Lung (tissue), 12 donors: ENCODE data around the gene BMERB1. TPM values are rescaled to one million over a fixed set of nuclear protein-coding genes. Genes with fewer than 3 reads are reported as not detected.

Experiments
- ATAC-seq: fragments of 200-7000 bp; cut with Tn5 transposase; one replicate; pipeline ENCODE4 v1.9.1; 2020; ENCODE audit warnings: moderate number of reproducible peaks; ENCODE audit not compliant: insufficient read depth, low FRiP score
- DNase-seq, 3 donors: peaks; one replicate each; pipeline ENCODE4 v3.0.0-alpha.2; 2013 to 2017
- H3K27ac ChIP-seq, 2 donors: one replicate each; pipeline ENCODE4 v1.5.1; 2013; ENCODE audit warnings: mild to moderate bottlenecking in 2 of 2, moderate library complexity in 2 of 2, control low read depth in 1 of 2, inconsistent platforms in 1 of 2, low read depth in 1 of 2, low read length in 1 of 2
- H3K27me3 ChIP-seq, 3 donors: one replicate each; pipeline ENCODE4 v1.5.1; 2013; ENCODE audit warnings: low read length in 2 of 3; ENCODE audit not compliant: control insufficient read depth in 3 of 3, insufficient read depth in 3 of 3
- H3K36me3 ChIP-seq, 4 donors: one replicate each; pipeline ENCODE4 v1.5.1; 2013; ENCODE audit warnings: low read length in 4 of 4, mild to moderate bottlenecking in 1 of 4, moderate library complexity in 1 of 4; ENCODE audit not compliant: control insufficient read depth in 4 of 4, insufficient read depth in 4 of 4
- H3K4me1 ChIP-seq, 5 donors: one replicate each; pipeline ENCODE4 v1.5.1; 2013; ENCODE audit warnings: low read length in 5 of 5, mild to moderate bottlenecking in 2 of 5, moderate library complexity in 1 of 5; ENCODE audit not compliant: control insufficient read depth in 5 of 5, insufficient read depth in 5 of 5
- H3K4me3 ChIP-seq: one replicate; pipeline ENCODE4 v1.5.1; 2013; ENCODE audit warnings: mild to moderate bottlenecking, control low read depth, moderate library complexity
- H3K9ac ChIP-seq, 2 donors: one replicate each; pipeline ENCODE4 v1.5.1; 2013; ENCODE audit warnings: low read length in 2 of 2, control low read depth in 1 of 2; ENCODE audit not compliant: insufficient read depth in 1 of 2
- H3K9me3 ChIP-seq, 4 donors: one replicate each; pipeline ENCODE4 v1.5.1; 2013; ENCODE audit warnings: low read length in 3 of 4, mild to moderate bottlenecking in 1 of 4, moderate library complexity in 1 of 4; ENCODE audit not compliant: control insufficient read depth in 4 of 4, insufficient read depth in 3 of 4
- WGBS, 2 donors: extraction: QIAGEN DNeasy Blood & Tissue Kit; methylation state at CpG; one replicate each; pipeline ENCODE4 v1.1.7; 2013; 5-methylcytosine and 5-hydroxymethylcytosine counted together
- polyA plus RNA-seq, 2 donors: library from polyadenylated mRNA; stranded (reverse); fragments of 200-250 nt; gene quantifications; one replicate each; pipeline ENCODE4 v1.2.1, GENCODE V29; 2013
- total RNA-seq, 2 donors: library from RNA; depleted of rRNA in 1 of 2; stranded (reverse); fragments of >200 nt in 1 of 2; gene quantifications; one replicate each; pipeline ENCODE4 v1.2.1, GENCODE V29; 2014 to 2021
- TF ChIP-seq, protein P1 (sequence below): IDR thresholded peaks from 2 replicates; pipeline ENCODE4 v1.5.1; 2012; ENCODE audit warnings: mild to moderate bottlenecking; ENCODE audit errors: control extremely low read depth, extremely low read depth
- donor health status: control.
- donor health status: control.
- donor health status: Bipolar disorder and iron deficiency.
- donor health status: healthy.
- donor health status: DM: yes; HTN: yes; CAD: no.

Gene BMERB1
- total and polyA plus RNA-seq, 4 donors = 5.6 to 17.5 (median 7.9) TPM

DNA sequence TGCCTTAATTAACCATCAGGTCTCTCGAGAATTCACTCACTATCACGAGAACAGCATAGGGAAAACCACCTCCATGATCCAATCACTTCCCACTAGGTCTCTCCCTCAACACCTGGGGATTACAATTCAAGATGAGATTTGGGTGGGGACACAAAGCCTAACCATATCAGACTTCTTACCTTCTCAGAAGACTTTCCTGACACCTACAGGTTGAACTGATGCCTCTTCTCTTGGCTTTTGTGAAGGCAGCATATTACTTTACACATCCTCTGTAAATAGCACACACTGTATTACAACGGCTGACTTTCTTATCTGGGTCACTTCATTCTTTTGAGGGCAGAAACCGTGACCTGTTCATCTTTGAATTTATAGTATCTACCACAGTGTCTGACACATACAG lies 23.6 kb downstream of the BMERB1 start:
- 59 to 77% methylated on average over 4 of the region's 4 CpGs for WGBS, 2 donors
- no peaks in the 10 kb centered on the region for H3K36me3 ChIP-seq
- no peak for DNase-seq
- no peak for ATAC-seq
- H3K9me3 ChIP-seq = no peaks in the 10 kb centered on the region
- no peak overlapping the region for H3K27ac ChIP-seq
- no peak overlapping the region for H3K4me3 ChIP-seq
- peaks cover 0 to 3% (median 0%) of the 10 kb centered on the region in 5 donors for H3K4me1 ChIP-seq
- TF ChIP-seq, protein P1, sequence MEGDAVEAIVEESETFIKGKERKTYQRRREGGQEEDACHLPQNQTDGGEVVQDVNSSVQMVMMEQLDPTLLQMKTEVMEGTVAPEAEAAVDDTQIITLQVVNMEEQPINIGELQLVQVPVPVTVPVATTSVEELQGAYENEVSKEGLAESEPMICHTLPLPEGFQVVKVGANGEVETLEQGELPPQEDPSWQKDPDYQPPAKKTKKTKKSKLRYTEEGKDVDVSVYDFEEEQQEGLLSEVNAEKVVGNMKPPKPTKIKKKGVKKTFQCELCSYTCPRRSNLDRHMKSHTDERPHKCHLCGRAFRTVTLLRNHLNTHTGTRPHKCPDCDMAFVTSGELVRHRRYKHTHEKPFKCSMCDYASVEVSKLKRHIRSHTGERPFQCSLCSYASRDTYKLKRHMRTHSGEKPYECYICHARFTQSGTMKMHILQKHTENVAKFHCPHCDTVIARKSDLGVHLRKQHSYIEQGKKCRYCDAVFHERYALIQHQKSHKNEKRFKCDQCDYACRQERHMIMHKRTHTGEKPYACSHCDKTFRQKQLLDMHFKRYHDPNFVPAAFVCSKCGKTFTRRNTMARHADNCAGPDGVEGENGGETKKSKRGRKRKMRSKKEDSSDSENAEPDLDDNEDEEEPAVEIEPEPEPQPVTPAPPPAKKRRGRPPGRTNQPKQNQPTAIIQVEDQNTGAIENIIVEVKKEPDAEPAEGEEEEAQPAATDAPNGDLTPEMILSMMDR = no peak
- H3K9ac ChIP-seq = no peak overlapping the region
- no peaks in the 10 kb centered on the region for H3K27me3 ChIP-seq

DNA sequence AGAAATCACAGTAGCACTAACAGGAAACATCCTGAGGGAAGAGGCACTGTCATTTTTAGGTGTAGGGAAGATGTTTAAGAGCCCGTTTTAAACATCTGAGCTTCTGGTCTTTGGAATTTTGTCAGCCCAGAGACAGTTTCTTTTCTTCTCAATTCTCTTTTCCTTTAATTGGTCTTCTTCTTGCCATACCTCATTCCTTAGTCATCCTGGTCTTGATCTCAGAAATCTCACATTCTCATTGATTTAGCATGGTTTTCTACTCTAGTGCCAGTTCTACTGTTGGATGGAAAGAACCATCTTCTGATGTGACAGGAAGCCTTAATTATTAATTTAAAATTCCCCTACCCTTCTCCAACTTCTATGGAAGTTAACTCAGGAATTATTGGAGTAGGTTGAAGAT lies 25.4 kb downstream of the BMERB1 start:
- H3K4me3 ChIP-seq = no peak overlapping the region
- 93 to 100% methylated on average over 1 of the region's 1 CpG for WGBS, 2 donors
- H3K9me3 ChIP-seq = no peaks in the 10 kb centered on the region
- H3K27me3 ChIP-seq = no peaks in the 10 kb centered on the region
- H3K27ac ChIP-seq = no peak overlapping the region
- no peak overlapping the region for H3K9ac ChIP-seq
- no peaks in the 10 kb centered on the region for H3K36me3 ChIP-seq
- TF ChIP-seq, protein P1 = no peak
- ATAC-seq = no peak
- H3K4me1 ChIP-seq = peaks cover 0 to 1% (median 0%) of the 10 kb centered on the region in 5 donors
- no peak for DNase-seq

DNA sequence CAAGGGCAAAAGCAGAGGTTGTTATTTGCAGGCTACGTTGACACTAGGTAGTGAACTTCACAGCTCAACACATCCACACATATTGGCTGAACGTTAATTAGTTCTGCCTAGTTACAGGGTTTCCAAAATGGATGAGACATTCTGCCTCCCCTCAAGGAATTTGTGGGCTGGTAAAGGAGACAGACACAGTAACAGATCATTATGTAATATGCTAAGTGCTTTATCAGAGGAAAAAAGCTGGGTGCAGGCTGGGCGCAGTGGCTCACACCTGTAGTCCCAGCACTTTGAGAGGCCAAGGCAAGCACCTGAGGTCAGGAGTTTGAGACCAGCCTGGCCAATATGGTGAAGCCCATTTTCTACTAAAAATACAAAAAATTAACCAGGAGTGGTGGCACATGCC lies 26.2 kb downstream of the BMERB1 start:
- 87 to 94% methylated on average over 3 of the region's 3 CpGs for WGBS, 2 donors
- Histone ChIP-seq H3K9ac (no peak overlapping the region), H3K4me1 (no peaks in the 10 kb centered on the region), H3K36me3 (no peaks in the 10 kb centered on the region), H3K27me3 (no peaks in the 10 kb centered on the region), H3K9me3 (no peaks in the 10 kb centered on the region), H3K4me3 (no peak overlapping the region), H3K27ac (no peak overlapping the region)
- DNase-seq = no peak
- TF ChIP-seq, protein P1 = no peak
- no peak for ATAC-seq

DNA sequence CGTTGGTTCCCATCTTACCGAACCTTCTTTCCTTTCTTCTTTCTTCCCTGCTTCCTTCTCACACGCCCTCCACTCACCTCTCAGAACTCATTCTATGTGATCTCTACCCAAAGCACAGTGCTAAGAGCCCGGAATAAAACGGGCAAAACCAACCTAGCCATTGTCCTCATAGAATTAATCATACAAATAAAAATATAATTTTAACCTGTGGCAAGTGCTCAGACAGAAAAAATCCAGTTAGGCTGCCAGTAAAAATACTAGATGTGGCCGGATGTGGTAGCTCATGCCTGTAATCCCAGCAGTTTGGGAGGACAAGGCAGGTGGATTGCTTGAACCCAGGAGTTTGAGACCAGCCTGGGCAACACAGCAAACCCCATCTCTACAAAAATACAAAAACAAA lies 27.0 kb downstream of the BMERB1 start:
- no peak for ATAC-seq
- DNase-seq = no peak
- 89 to 95% methylated on average over 6 of the region's 6 CpGs for WGBS, 2 donors
- no peaks in the 10 kb centered on the region for H3K36me3 ChIP-seq
- no peaks in the 10 kb centered on the region for H3K9me3 ChIP-seq
- TF ChIP-seq, protein P1 = no peak
- H3K27me3 ChIP-seq = no peaks in the 10 kb centered on the region
- no peak overlapping the region for H3K4me3 ChIP-seq
- no peak overlapping the region for H3K9ac ChIP-seq
- no peak overlapping the region for H3K27ac ChIP-seq
- no peaks in the 10 kb centered on the region for H3K4me1 ChIP-seq
